Mesendoderm (in vitro differentiated cells): Measurements from ENCODE around the gene EHBP1.

ENCODE experiments used
- DNase-seq: peaks from one replicate; pipeline ENCODE4 v3.0.0; 2013
- H2AK5ac ChIP-seq: 2 replicates; pipeline ENCODE4 v1.6.1; 2013; ENCODE audit warnings: low read length, inconsistent platforms
- H2BK120ac ChIP-seq: 2 replicates; pipeline ENCODE4 v1.6.1; 2013; ENCODE audit warnings: low read depth, mild to moderate bottlenecking, low read length, moderate library complexity, mixed read lengths
- H2BK15ac ChIP-seq: replicated peaks from 2 replicates; pipeline ENCODE4 v1.6.1; 2013; ENCODE audit warnings: low read depth, mild to moderate bottlenecking, moderate library complexity
- H2BK5ac ChIP-seq: 2 replicates; pipeline ENCODE4 v1.6.1; 2013; ENCODE audit warnings: low read length, inconsistent platforms
- H3K18ac ChIP-seq: 2 replicates; pipeline ENCODE4 v1.6.1; 2013; ENCODE audit warnings: mild to moderate bottlenecking, low read length, mixed read lengths
- H3K23ac ChIP-seq: one replicate; pipeline ENCODE4 v1.6.1; 2013; ENCODE audit warnings: low read length
- H3K27ac ChIP-seq: 2 replicates; pipeline ENCODE4 v1.5.1; 2013; ENCODE audit warnings: low read depth, mild to moderate bottlenecking, inconsistent platforms, low read length, moderate library complexity
- H3K27me3 ChIP-seq: 2 replicates; pipeline ENCODE4 v1.6.1; 2013; ENCODE audit warnings: low read length, control low read depth, mild to moderate bottlenecking, inconsistent platforms; ENCODE audit not compliant: insufficient read depth, poor library complexity
- H3K36me3 ChIP-seq: 2 replicates; pipeline ENCODE4 v1.6.1; 2013; ENCODE audit warnings: low read length, inconsistent platforms; ENCODE audit not compliant: control insufficient read depth, insufficient read depth
- H3K4ac ChIP-seq: one replicate; pipeline ENCODE4 v1.6.1; 2013; ENCODE audit warnings: low read depth, mild to moderate bottlenecking, low read length, moderate library complexity
- H3K4me1 ChIP-seq: 2 replicates; pipeline ENCODE4 v1.6.1; 2013; ENCODE audit warnings: low read depth, low read length, inconsistent platforms; ENCODE audit not compliant: control insufficient read depth
- H3K4me2 ChIP-seq: 2 replicates; pipeline ENCODE4 v1.6.1; 2013; ENCODE audit warnings: low read length
- H3K4me3 ChIP-seq: 2 replicates; pipeline ENCODE4 v1.5.1; 2013; ENCODE audit warnings: mild to moderate bottlenecking, low read length
- H3K56ac ChIP-seq: one replicate; pipeline ENCODE4 v1.6.1; 2013; ENCODE audit warnings: low read length
- H3K79me1 ChIP-seq: 2 replicates; pipeline ENCODE4 v1.6.1; 2013; ENCODE audit warnings: low read length, inconsistent platforms
- H3K79me2 ChIP-seq: 2 replicates; pipeline ENCODE4 v1.6.1; 2013; ENCODE audit warnings: mild to moderate bottlenecking, low read length; ENCODE audit not compliant: control insufficient read depth, insufficient read depth
- H3K9ac ChIP-seq: 2 replicates; pipeline ENCODE4 v1.6.1; 2013; ENCODE audit warnings: low read length, inconsistent platforms
- H4K5ac ChIP-seq: one replicate; pipeline ENCODE4 v1.6.1; 2013; ENCODE audit warnings: low read length
- H4K8ac ChIP-seq: one replicate; pipeline ENCODE4 v1.6.1; 2013; ENCODE audit warnings: low read depth, mild to moderate bottlenecking, control low read depth, low read length, moderate library complexity
- WGBS: extraction: QIAGEN DNeasy Blood & Tissue Kit; methylation state at CpG from one replicate; pipeline ENCODE4 v1.1.7; 2013; ENCODE audit warnings: low lambda C conversion rate, missing lambda C conversion rate; ENCODE audit not compliant: insufficient coverage; ENCODE audit errors: extremely low coverage; 5-methylcytosine and 5-hydroxymethylcytosine counted together

Gene EHBP1

GRCh38 chr2:62808554-62808953 is 103.0 kb downstream of the EHBP1 start:
- Histone ChIP-seq H3K36me3 (no peaks in the 10 kb centered on the region), H3K4me1 (no peaks in the 10 kb centered on the region), H3K27ac (no peak overlapping the region), H3K23ac (no peak overlapping the region), H2AK5ac (no peak overlapping the region), H3K18ac (no peak overlapping the region), H3K79me1 (no peaks in the 10 kb centered on the region), H3K4me3 (no peak overlapping the region), H4K8ac (no peak overlapping the region), H3K4ac (no peak overlapping the region), H3K4me2 (no peak overlapping the region), H3K9ac (no peak overlapping the region), H2BK5ac (no peak overlapping the region), H3K56ac (no peak overlapping the region), H3K27me3 (no peaks in the 10 kb centered on the region), H2BK120ac (no peak overlapping the region), H2BK15ac (no peak overlapping the region), H4K5ac (no peak overlapping the region), H3K79me2 (no peaks in the 10 kb centered on the region)
- no peak for DNase-seq
- WGBS: no CpG with 5 or more reads among the region's 2 CpGs

- Histone ChIP-seq H3K79me1 (no peaks in the 10 kb centered on the region), H3K56ac (no peak overlapping the region), H3K4ac (no peak overlapping the region), H3K23ac (no peak overlapping the region), H4K8ac (no peak overlapping the region), H3K4me3 (no peak overlapping the region), H2BK15ac (no peak overlapping the region), H4K5ac (no peak overlapping the region), H2AK5ac (no peak overlapping the region), H3K4me2 (no peak overlapping the region), H3K27me3 (no peaks in the 10 kb centered on the region), H3K79me2 (no peaks in the 10 kb centered on the region), H2BK5ac (no peak overlapping the region), H2BK120ac (no peak overlapping the region), H3K18ac (no peak overlapping the region), H3K9ac (no peak overlapping the region), H3K27ac (no peak overlapping the region), H3K36me3 (no peaks in the 10 kb centered on the region), H3K4me1 (no peaks in the 10 kb centered on the region)
- DNase-seq: no peak
- no CpG with 5 or more reads among the region's 2 CpGs for WGBS
Measured at GRCh38 chr2:62811086-62811485, 105.6 kb downstream of the EHBP1 start.

- Histone ChIP-seq H3K27me3 (no peaks in the 10 kb centered on the region), H3K36me3 (no peaks in the 10 kb centered on the region), H3K4me1 (no peaks in the 10 kb centered on the region), H3K18ac (no peak overlapping the region), H2BK120ac (no peak overlapping the region), H4K5ac (no peak overlapping the region), H2BK15ac (no peak overlapping the region), H4K8ac (no peak overlapping the region), H3K4ac (no peak overlapping the region), H3K23ac (no peak overlapping the region), H3K79me2 (no peaks in the 10 kb centered on the region), H3K9ac (no peak overlapping the region), H3K27ac (no peak overlapping the region), H3K4me3 (no peak overlapping the region), H3K56ac (no peak overlapping the region), H2AK5ac (no peak overlapping the region), H3K4me2 (no peak overlapping the region), H2BK5ac (no peak overlapping the region), H3K79me1 (no peaks in the 10 kb centered on the region)
- no CpG with 5 or more reads among the region's 2 CpGs for WGBS
- no peak for DNase-seq
Measured at GRCh38 chr2:62811972-62812371, 106.5 kb downstream of the EHBP1 start.

DNA sequence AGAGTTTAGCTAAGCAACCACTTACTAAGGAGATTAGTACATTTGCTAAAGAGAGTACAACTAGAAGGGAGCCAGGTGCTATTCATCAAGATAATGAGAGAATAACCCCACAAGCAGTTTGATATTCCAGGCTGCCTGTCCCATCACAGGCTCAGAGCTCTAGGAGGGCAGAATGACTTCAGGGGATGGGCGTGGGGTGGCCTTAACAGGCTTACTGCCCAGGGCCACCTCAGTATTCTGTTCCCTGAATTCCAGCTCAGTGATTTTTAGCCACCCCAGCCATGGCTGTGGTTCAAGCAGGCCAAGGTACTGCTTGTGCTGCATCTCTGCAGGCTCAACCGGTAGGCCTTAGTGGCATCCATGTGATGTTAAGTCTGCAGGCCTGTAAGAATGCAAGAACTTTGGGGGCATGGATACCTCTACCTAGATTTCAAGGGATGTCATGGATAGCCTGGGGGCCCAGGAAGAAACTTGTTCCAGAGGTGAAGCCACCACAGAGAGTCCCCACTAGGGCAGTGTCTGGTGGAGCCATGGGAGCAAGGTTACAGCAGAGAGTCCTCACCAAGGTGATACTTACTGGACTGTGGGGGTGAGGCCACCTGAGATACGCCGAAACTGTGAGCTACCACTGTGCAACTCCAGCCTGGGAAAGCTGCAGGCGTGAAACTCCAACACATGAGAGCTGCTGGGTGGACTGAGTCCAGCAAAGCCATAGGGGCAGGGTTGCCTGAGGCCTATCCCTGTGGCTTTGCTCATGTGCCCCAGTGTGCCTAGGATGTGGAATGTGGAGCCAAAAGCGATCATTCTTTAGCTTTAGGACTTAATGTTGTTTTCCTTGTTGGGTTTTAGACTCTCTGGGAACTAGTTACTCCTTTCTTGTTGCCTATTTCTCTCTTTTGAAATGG is 107.7 kb downstream of the EHBP1 start:
- Histone ChIP-seq H3K18ac (no peak overlapping the region), H4K5ac (no peak overlapping the region), H3K56ac (no peak overlapping the region), H4K8ac (no peak overlapping the region), H2BK120ac (no peak overlapping the region), H3K79me2 (no peaks in the 10 kb centered on the region), H3K4ac (no peak overlapping the region), H3K27me3 (no peaks in the 10 kb centered on the region), H2AK5ac (no peak overlapping the region), H3K9ac (no peak overlapping the region), H3K23ac (no peak overlapping the region), H2BK15ac (no peak overlapping the region), H2BK5ac (no peak overlapping the region), H3K4me3 (no peak overlapping the region), H3K79me1 (no peaks in the 10 kb centered on the region), H3K36me3 (no peaks in the 10 kb centered on the region), H3K4me1 (no peaks in the 10 kb centered on the region), H3K27ac (no peak overlapping the region), H3K4me2 (no peak overlapping the region)
- no CpG with 5 or more reads among the region's 6 CpGs for WGBS
- no peak for DNase-seq

- no peak overlapping the region for H3K18ac ChIP-seq
- no peak overlapping the region for H3K9ac ChIP-seq
- no peak overlapping the region for H3K27ac ChIP-seq
- no peaks in the 10 kb centered on the region for H3K4me1 ChIP-seq
- H3K79me2 ChIP-seq: no peaks in the 10 kb centered on the region
- H3K4me2 ChIP-seq: no peak overlapping the region
- H4K5ac ChIP-seq: no peak overlapping the region
- H3K36me3 ChIP-seq: no peaks in the 10 kb centered on the region
- no peak for DNase-seq
- H3K4me3 ChIP-seq: no peak overlapping the region
- no peaks in the 10 kb centered on the region for H3K27me3 ChIP-seq
- no peak overlapping the region for H2BK5ac ChIP-seq
- no peak overlapping the region for H2BK120ac ChIP-seq
- H3K79me1 ChIP-seq: no peaks in the 10 kb centered on the region
- no peak overlapping the region for H3K4ac ChIP-seq
- no peak overlapping the region for H3K56ac ChIP-seq
- no peak overlapping the region for H2BK15ac ChIP-seq
- no peak overlapping the region for H3K23ac ChIP-seq
- no peak overlapping the region for H4K8ac ChIP-seq
- H2AK5ac ChIP-seq: no peak overlapping the region
Measured at GRCh38 chr2:62814123-62814522, 108.6 kb downstream of the EHBP1 start.

GRCh38 chr2:62817348-62817747 is 111.8 kb downstream of the EHBP1 start:
- no peak overlapping the region for H2BK120ac ChIP-seq

More at GRCh38 chr2:62817348-62817747, 111.8 kb downstream of the EHBP1 start:
- no peak overlapping the region for H3K9ac ChIP-seq
- H3K56ac ChIP-seq: no peak overlapping the region
- peak; percentile 25 for DNase-seq
- no peak overlapping the region for H4K5ac ChIP-seq
- H3K23ac ChIP-seq: no peak overlapping the region
- no peaks in the 10 kb centered on the region for H3K79me1 ChIP-seq
- H3K27me3 ChIP-seq: no peaks in the 10 kb centered on the region
- H3K4me1 ChIP-seq: no peaks in the 10 kb centered on the region
- WGBS: no CpG with 5 or more reads among the region's 1 CpG
- H3K18ac ChIP-seq: no peak overlapping the region
- no peak overlapping the region for H3K4ac ChIP-seq
- H3K27ac ChIP-seq: no peak overlapping the region
- H2AK5ac ChIP-seq: no peak overlapping the region
- no peak overlapping the region for H4K8ac ChIP-seq
- no peak overlapping the region for H2BK15ac ChIP-seq
- no peak overlapping the region for H3K4me2 ChIP-seq
- no peak overlapping the region for H3K4me3 ChIP-seq
- no peak overlapping the region for H2BK5ac ChIP-seq
- H3K36me3 ChIP-seq: no peaks in the 10 kb centered on the region
- H3K79me2 ChIP-seq: no peaks in the 10 kb centered on the region
